GM12892 (cell line): ENCODE measurements around the gene PSMC4.

Experiments
- POLR2A ChIP-seq: IDR thresholded peaks from 2 replicates; pipeline ENCODE4 v1.6.1; 2011; ENCODE audit warnings: low read depth, low read length, control low read depth
- POLR2AphosphoS5 ChIP-seq: IDR thresholded peaks from 2 replicates; pipeline ENCODE4 v1.6.1; 2011; ENCODE audit warnings: low read depth, low read length, control low read depth
- TAF1 ChIP-seq: IDR thresholded peaks from 2 replicates; pipeline ENCODE4 v1.6.1; 2011; ENCODE audit warnings: low read depth, mild to moderate bottlenecking, control low read depth, low read length, borderline replicate concordance

DNA sequence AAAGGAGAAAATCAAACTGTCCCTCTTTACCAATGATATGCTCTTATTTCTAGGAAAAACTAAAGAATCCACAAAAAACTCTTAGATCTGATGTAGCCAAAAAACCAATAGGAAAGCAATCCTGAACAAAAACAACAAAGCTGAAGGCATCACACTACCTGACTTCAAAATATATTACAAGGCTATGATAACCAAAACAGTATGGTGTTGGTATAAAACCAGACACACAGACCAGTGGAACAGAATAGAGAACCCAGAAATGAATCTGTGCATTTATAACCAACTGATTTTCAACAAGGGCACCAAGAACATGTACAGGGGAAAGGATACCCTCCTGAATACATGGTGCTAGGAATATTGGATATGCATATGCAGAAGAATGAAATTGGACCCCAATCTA, 16.2 kb downstream of the PSMC4 start:
- TF ChIP-seq POLR2AphosphoS5, result no peak
- TF ChIP-seq POLR2A, result no peak
- no peak for TF ChIP-seq TAF1
